HG03558 (cell line): ENCODE measurements around the gene CYB5RL.
"Not testable (repeated sequence)": the region's sequence is repeated elsewhere in the genome, so short reads cannot be mapped to it uniquely, and the experiment has no call there.

ENCODE experiments used
- ATAC-seq: cut with Tn5 transposase; IDR thresholded peaks from one replicate; pipeline ENCODE4 v1.9.1; 2021; ENCODE audit warnings: moderate number of reproducible peaks; ENCODE audit not compliant: unreplicated experiment; ENCODE audit errors: extremely low read depth

CYB5RL gene

DNA sequence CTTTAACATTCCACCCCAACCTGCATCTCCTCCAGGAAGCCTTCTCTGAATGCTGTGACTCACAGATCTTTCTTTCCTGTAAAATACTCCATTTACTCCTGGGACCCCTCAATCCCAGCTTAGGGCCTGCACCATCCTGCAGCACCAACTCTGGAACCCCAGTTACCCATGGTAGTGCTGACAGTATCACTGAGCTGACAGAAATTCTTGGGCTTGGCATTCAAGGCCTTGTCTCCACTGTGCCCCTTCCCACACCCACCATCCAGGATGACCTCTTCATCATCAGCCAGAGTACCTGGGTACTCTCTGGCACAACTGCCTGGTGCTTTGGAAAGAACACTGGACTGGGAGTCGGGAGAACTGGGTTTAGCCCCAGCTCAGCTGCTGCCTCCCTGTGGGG lies 8.3 kb downstream of the CYB5RL start:
- ATAC-seq = no peak

DNA sequence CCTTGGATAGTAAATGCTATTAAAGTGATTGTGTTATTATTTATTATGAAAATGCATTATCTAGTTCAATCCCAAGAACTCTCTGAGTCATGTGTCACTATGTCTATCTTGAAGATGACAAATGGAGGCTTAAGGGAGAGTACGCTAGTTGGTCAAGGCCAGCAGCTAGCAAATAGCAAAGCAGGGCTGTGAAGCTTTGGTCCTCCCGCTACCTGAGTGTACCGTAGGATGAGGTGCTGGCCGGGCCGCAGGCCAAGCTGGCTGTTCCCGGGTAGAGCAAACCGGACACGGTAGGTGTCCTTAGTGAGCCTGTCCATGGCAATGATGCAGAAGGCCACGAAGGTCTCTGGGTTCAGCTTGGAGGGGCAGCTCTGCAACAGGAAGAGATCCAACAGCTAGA lies 9.3 kb downstream of the CYB5RL start:
- no peak for ATAC-seq

DNA sequence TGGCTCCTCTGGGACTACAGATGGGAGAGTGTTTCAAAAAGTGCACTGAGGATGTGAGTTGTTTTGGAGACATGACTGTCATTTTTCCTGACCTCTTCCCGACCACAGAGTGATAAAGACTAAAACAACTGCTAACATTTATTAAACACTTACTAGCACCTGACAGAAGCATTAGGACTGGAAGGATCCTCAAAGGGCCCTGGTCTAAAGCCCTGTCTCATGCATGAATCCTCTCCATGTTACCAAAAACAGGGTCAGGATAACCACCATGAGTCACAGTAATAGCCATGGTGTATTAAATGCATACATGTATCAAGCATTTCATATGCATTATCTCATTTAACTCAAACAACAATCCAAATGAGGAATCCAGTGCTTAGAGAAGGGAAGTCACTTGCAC lies 11.5 kb downstream of the CYB5RL start:
- no peak for ATAC-seq

DNA sequence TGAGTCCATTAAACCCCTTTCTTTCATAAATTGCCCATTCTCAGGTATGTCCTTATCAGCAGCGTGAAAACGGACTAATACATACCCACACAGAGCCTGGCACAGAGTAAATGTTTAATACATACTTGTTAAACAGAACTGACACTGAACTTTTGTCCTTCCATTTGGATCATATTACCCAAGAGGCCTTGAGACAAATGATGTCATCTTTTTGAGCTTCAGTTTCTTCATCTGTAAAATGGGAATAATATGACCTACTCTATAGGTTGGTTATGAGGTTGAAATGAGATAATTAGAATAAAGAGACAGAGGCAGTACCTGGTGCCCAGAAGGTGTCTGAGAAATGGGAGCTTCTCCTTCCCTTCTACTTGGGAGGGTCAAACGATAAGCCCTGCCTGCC lies 13.8 kb downstream of the CYB5RL start:
- ATAC-seq = no peak

DNA sequence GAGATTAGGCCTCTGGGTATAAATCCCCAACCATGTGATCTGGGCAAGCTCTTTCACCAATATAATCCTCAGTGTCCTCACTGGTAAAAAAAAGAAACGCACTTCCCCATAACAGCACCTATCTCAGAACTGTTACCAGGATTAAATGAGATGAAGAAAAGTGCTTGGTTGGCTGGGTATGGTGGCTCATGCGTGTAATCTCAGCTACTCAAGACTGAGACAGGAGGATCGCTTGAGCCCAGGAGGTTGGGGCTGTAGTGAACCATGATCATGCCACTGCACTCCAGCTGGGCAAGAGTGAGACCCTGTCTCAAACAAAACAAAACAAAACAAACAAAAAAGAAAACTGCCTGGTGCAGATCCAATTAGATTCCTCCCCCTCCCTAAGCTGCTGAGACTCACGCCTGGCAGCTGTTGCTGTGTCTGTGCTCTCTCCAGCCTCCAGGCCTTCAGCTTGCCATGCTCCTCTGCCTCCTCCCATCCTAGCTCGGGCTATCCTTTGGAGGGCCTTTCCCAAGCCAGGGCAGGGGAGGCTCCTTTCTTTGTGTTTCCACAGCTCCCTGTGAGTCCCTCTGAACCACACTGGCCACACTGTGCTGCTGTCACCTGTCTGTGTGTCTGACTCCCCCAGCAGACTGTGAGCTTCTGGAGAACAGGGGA lies 19.0 kb downstream of the CYB5RL start:
- no peak for ATAC-seq

DNA sequence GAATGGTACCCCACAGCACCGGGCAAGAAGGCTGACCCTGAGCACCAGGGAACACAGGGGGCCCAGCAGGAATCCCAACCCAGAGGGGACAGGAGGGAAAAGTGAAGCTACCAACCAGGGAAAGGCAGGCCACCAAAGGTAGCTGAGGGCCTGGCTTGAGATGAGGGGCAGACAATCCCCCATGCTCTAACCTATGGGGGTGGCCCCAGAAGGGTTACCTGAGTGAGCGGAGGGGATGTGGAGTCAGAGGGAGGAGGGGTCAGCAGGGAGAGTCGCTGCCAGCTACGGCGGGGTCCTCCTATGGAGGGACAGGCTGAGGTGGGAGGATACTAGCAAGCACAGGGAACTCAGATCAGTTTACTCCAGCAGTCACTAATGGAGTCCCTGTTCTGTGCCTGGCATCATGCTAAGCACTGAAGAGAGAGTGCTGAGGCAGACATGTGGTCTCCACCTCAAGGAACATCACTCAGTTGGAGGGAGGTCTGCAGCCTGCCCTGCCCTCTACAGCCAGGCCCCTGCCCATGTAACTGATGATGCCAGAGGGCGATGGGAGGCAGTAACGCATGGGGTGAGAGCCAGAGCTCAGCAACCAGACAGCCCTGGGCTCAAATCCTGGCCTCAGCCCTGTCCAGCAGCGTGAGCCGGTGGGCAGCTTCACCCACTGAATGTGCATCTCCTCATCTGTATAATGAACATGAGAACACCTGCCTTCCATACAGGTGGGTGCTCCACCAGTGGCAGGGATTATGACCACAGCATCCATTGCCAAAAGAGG lies 21.3 kb downstream of the CYB5RL start:
- no peak for ATAC-seq

DNA sequence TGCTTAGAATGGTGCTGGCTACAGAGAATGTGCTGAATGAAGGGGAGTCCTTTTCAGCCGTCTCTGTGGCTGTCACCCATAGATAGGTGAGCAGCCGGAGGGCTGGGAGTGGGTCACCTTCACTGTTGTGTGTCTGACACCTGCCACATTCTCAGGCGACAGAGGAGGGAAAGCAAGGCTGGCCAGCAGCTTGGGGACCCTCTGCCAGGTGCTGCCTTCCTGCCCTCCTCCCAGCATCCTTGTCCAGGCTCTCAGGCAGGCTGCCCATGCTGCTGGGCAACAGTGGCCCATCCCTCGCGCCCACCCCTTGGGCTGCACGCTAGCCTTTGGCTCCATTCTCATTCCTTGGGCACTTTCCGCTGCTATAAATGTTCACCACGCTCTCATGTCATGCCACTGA lies 22.1 kb downstream of the CYB5RL start:
- no peak for ATAC-seq

DNA sequence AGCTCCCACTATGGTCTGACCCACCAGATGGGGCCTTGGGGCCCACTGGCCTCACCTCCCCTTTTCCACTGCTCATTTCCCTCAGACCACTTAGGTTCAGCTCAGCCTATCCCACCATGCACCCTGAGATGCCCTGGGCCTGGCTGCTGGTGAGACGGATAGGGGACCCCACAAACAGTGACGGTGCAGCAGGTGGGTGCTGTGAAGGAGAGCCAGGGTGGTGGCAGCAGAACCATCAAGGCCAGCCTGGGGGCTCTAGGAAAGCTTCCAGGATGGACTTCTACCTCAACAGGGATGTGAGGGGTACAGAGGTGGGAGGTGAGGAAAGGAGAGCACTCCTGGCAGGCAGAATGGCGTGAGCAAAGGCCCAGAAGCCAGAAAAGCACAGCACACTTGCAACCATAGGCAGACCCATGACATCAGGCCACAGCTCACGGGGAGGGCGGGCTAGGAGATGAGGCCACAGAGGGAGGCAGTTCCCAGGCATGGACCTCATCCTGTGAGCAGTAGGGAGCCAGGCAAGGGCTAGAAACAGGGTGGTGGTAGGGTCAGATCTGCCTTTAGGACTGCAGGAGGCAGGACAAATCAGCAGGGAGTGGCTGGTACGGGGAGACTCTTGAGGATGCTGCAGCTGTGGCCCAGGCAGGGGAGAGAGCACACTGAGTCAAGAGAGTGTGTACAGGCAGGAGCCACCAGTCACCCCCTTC lies 23.1 kb downstream of the CYB5RL start:
- no peak for ATAC-seq

DNA sequence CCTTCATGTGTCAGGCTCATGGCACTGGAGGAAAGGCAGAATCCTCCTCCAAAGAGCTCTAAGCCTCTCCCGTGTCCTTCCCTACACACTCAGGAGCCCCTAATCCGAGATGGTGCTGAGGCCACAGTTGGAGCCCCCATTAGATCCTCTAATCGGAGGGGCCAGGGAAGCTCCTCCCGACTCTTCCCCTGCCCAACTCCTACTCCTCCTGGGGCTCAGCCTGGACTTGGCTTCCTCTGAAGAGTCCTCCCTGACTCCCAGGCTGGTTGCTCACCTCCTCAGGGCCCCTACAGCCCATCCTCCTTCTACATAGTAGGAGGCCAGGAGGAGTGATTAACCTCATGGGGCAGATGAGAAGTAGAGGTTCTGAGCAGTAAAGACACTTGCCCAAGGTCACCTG lies 25.7 kb downstream of the CYB5RL start:
- no peak for ATAC-seq

DNA sequence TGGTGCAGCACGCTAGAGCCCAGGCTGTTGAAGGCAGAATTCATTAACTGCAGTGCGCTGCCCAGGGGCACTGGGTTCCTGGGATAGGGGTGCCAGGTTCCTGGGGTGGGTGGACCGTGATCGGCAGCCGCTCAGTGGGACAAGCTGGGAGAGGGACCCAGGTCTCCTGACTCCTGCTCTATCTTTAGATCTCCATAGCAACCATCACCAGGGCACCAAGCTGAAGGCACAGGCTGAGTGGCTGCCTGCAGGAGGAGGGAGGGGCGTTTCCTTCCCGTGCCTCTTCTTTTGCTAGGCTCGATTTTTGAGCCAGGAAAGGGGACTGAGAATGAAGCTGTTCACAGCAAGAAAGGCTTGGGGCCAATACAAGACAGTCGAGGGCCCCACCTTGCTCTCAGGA lies 26.1 kb downstream of the CYB5RL start:
- ATAC-seq = no peak

DNA sequence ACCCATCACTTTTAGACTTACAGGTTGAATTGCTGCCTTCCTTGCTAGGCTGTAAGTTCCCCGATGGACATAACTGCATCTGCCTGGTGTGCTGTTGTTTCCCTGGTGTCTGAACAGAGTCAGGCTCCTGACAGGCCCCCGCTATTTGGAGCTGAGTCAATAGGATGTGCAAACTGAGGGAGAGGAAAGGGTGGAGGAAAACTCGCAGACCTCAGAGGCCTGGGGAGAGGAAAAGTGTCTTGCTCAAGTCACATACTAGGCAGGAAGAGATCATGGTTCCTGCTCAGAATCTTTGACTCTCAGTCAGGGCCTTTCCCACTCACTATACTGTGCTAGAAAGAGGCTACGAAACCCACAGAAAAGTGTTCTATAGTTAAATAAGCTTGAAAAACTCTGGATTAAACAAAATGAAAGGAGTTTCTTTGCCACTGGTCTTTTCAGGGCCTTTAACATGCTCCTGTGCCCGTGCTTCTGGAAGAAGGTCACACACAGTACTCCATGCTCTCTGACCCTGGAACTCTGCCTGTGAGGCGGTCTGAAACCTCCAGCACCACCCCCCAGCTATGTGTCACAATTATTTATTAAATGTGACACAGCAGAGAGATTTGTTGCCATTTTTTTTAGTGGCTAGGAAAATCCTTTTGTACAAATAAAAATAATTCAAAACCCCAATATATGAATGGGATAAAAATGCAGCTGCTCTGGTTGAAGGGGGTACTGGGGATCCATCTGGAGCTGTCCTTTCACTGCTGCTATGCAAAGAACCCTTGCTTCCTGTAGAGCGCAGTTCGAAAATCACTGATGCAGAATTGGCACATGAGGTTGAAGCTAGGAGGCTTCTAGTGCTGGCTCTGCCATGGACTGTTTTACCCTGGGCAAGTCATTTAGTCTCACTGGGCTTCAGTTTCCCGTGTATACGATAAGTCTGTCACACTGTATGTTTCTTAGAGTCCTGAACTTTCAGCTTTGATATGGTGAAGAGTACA lies 26.9 kb downstream of the CYB5RL start:
- no peak for ATAC-seq

DNA sequence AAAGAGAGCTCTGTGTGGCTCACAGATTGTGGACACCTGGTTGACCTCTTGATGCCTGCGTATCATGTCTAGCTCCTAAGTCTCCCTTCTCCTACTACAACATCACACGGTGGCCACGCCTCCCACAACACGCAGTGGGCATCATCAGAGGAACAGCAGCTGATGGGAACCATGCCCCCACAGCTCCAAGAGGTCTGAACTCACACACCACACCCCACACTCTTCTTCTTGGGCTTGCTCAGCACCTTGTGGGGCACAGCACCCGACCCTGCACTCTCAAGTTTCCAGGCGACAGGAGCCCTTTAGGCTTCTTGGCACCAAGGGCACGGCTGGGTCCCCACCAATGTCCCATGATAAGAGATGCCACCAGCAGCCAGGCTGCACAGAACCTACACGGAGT lies 28.2 kb downstream of the CYB5RL start:
- no peak for ATAC-seq

DNA sequence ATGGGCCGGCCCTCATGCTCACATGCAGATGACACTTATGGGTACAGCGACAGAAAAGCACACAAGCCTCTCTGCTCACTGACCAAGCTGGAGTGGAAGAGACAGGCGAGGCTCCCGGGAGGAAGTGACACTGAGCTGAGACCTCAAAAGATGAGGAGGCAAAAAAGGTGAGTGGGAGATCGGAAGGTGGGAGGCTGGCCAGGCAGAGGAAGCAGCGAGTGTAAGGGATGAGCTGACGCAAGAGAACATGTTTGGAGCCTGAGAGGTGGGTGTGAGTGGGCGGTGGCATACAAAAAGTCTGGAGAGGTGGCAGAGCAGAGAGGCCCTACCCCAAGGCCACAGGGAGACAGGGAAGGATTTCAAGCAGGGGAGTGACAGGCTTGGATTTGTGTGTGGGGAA lies 28.8 kb downstream of the CYB5RL start:
- ATAC-seq = no peak

DNA sequence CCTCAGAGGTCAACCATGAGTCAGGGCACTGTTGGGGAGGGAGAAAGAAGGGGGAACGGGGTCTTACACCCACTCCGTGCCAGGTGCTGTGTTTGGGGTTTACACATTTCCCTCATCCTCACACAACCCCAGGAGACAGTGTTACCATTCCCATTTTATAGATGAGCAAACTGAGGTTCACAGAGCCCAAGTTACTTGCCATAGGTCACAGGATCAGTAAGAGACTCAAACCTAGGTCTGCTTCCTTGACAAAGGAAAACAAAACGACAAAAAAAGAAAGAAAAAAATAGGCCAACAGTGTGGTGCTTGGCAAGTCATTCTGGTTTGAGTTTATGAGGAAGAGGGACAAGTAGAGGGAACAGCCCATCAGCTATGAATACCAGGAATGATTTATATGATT lies 30.8 kb downstream of the CYB5RL start:
- ATAC-seq = no peak

DNA sequence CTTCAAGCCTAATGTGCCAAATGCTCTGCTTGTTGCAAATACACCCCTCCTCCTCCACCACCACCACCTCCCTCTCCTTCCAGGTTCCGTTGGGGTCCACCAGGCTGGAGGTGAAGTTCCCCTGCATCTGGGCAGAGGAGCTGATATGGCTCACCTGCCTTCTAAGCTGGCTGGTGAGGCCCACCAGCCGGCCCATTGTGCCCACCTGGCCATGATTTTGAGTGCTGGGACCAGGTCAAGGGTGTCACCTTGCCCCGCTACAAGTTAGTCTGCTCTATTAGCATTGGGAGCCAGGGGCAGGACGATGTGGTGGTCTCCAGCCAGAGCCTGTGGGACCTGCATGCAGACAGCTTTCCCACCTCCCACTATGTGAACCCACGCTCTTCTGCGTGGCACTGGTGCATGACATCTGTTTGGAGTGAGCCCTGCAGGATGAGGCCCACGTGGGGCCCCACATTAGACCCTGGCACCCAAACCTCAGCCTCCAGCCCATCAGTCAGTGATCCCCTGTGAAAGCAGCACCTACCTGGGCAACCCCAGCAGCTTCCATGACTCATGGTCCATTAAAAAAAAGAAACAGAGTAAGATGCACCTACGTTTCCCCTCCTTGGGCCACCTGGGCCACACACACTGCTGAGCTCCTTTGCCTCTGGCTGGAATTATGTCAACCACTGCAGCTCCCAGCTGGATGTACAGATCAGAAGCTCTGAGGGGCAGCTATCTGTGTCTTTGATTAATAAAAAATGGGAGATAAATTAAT lies 31.4 kb downstream of the CYB5RL start:
- ATAC-seq = no peak

DNA sequence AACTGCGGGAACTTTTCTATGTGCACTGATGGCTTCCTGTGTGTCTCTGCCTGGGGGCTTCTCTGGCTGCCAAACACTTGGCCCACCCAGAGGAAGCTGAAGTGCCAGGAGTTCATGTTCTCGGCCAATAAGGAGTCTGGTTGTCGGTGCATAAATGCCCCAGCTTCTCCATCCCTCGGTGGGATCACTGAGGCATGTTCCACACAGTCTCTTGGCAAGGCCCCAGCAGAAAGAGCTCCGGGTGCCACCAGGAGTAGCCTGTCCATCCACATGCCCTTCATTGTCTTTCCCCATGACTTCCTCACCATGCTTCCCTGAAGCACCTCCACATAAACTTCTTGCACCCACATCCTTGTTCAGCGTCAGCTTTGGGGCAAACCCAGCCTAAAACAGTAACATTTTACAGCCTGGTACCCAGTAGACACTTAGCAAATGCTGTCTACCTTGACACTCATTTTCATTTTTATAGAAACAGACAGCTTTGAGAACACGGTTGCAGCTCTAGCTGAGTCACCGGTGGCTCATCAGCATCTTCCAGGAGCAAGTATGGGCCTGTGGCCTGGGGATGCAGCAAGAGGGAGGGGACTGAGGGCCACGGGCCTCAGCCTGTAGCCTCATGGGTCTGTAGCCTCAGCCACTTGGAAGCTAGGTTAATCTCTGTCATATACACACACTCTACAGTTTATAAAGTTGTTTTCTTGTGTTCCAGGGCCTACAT lies 32.2 kb downstream of the CYB5RL start:
- no peak for ATAC-seq

DNA sequence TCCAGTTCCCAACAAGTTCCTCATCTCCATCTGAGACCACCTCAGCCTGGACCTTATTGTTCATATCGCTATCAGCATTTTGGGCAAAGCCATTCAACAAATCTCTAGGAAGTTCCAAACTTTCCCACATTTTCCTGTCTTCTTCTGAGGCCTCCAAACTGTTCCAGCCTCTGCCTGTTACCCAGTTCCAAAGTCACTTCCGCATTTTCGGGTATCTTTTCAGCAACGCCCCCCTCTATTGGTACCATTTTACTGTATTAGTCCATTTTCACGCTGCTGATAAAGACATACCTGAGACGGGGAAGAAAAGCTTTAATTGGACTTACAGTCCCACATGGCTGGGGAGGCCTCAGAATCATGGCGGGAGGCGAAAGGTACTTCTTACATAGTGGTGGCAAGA lies 33.5 kb downstream of the CYB5RL start:
- not testable (repeated sequence) for ATAC-seq

DNA sequence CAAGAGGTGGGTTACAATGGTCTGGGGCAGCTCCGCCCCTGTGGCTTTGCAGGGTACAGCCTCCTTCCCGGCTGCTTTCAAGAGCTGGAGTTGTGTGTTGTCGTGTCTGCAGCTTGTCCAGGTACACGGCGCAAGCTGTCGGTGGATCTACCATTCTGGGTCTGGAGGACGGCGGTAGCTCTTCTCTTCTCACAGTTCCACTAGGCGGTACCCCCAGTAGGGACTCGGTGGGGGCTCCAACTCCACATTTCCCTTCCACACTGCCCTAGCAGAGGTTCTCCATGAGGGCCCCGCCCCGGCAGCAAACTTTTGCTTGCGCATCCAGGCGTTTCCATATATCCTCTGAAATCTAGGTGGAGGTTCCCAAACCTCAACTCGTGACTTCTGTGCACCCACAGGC lies 34.7 kb downstream of the CYB5RL start:
- no peak for ATAC-seq

DNA sequence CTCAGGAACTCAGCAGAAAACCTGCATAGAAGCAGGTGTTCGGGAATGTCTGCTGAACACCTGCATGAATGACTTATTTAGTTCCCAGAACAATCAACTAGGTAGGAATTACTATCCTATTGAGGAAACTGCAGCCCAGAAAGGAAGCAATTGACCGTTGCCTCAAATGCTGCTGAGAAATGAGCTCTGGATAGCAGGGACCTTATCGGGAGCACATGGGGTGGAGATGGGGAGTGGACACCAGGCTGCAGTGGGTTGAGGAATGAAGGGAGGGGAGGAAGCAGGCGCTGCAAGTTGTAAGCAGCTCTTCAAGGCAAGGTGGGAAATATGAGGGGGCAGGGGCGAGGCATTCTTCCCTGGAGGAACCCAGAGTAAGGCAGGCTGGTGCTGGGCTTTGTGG lies 36.3 kb downstream of the CYB5RL start:
- ATAC-seq = no peak
